GM21526 (cell line): Measurements from ENCODE around the gene SLC16A10.
"Not testable (repeated sequence)": the region's sequence is repeated elsewhere in the genome, so short reads cannot be mapped to it uniquely, and the experiment has no call there.

Source experiments
- ATAC-seq: cut with Tn5 transposase; IDR thresholded peaks from one replicate; pipeline ENCODE4 v1.9.1; 2021; ENCODE audit warnings: moderate library complexity; ENCODE audit not compliant: unreplicated experiment, low FRiP score

Gene SLC16A10

DNA sequence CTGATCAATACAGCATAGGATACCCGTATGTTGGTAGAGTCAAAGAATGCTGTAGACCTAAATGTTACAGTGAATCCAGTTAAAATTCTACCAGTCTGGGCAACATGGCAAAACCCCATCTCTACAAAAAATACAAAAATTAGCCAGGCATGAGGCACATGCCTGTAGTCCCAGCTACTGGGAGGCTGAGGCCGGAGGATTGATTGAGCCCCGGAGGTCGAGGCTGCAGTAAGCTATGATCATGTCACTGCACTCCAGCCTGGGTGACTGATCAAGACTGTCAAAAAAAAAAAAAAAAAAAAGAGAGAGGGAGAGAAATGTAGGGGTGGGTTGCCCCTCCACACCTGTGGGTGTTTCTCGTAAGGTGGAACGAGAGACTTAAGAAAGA lies 167.5 kb downstream of the SLC16A10 start:
- ATAC-seq, result no peak

DNA sequence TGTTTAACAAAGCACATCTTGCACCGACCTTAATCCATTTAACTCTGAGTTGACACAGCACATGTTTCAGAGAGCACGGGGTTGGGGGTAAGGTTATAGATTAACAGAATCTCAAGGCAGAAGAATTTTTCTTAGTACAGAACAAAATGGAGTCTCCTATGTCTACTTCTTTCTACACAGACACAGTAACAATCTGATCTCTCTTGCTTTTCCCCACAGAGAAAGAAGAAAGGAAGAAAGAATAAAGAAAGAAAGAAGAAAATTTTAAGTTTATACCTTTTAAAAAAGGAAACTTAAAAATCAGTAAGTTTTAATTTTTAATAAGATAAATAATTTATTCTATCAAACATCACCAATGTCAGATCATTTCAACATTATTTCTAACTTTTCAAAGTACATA lies 168.5 kb downstream of the SLC16A10 start:
- not testable (repeated sequence) for ATAC-seq

DNA sequence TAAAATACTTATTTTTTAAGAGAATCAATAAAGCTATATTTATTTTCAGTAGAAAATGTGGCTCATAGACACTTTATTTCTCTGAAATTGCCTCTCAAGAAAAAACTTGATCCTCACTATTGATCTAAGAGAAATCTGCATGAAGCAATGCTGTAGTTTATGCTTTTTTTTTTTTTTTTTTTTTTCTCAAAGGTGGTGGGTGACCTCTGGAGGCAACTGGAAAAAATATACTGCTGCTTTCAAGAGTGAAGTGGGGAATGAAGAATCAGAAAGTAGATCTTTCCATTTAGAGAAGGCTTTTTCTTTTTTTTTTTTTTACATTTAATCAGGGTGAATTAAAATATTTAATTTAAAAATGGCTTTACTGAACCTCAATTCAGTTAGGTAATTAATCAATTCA lies 169.3 kb downstream of the SLC16A10 start:
- ATAC-seq, result no peak

DNA sequence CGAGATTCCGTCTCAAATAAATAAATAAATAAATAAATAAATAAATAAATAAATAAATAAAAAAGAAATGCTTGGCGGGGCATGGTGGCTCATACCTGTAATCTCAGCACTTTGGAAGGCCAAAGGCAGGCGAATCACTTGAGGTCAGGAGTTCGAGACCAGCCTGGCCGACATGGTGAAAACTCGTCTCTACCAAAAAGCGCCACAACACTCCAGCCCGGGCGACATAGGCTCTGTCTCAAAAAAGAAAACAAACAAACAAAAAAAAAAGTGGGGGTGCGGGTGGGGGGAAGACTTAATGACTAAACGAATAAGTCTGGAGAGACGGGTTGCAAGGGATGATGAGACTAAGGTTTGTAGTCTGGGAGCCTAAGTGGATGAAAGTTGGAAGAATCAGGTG lies 170.7 kb downstream of the SLC16A10 start:
- no peak for ATAC-seq

DNA sequence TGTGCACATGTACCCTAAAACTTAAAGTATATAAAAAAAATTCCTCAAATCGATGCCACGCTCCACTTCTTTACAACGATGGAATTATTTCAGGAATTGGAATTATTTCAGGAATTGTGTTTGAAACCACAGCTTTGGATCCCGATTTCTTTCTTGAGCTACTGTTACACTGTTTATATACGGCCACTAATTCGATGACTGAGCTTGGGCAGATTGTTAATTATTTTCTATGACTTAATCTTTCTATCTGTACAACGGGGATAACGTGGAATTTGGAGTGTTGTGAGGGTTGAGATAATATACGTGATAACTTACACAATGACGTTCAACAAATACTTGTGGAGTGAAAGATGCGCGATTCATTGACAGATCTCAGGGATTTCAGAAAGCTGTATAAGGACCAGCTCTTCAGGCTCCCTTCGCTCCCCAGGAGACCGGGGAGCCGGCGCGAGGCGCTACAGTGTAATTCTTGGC lies 171.3 kb downstream of the SLC16A10 start:
- no peak for ATAC-seq

DNA sequence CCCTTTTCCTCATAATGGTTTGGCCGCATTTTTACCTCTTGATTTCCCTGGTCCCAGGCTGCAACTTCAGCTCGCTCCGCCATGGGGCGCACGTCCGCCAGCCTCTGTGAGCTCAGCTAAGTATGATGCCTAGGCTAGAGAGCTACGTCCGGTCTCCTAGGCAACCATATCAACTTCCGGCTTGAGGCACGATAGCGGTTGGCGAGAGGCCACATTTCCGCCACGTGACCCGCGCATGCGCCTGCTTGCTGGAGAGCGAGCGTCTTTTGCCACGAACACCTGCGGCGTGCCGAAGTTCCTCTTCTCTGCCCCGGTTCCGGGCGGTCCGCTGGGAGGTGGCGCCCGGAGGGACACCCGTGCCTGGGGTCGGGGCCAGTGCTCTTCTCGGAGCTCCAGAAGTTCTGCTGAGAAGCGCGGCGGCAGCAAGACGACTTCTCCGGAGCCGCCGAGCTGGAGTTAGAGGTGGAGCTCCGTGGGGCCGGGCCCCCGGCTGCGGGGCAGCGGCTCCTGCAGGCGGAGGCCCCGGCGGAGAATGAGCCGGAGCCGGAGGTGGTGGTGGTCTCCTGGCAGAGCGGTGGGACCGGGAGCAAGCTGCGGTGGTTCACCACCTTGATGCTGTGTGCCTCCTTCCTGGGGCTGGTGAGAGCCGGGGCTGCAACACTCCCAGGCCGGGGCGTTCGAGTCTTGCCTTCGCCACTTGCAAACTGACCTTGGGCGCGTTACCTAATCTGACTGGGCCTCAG lies 172.0 kb downstream of the SLC16A10 start:
- ATAC-seq, result peak; percentile 98

DNA sequence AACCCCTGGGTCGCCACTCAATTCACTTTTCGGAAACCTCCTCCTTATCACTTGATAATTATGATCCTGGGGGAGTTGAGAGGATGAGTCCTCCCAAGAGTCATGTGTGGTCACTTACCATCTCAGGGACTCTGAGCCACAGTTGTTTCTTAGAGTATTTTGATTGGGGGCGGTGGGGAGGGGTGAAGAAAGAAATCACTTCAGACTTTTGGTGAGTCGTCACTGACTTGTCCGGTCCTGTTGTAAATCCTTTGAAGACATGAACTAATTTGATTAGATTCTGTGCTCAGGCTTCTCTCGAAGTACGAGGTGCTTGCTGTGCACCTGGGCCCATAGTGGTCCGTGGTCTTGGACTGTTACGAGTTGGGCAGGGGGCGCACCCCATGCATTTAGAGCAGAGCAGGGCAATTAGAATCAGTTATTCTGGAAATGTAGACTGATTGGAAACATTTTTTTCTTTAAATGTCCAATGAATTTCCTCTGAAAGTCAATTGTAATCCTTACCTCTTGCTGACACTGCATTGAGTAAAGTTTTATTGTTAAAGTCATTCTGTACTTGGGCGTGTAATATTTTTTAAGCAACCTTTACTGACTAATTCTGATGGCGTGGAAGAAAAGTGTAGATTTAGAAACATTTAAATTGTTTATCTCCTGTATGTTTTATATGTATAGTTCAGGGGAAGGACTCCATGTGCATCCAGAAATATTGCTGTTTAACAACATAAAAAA lies 173.4 kb downstream of the SLC16A10 start:
- no peak for ATAC-seq

DNA sequence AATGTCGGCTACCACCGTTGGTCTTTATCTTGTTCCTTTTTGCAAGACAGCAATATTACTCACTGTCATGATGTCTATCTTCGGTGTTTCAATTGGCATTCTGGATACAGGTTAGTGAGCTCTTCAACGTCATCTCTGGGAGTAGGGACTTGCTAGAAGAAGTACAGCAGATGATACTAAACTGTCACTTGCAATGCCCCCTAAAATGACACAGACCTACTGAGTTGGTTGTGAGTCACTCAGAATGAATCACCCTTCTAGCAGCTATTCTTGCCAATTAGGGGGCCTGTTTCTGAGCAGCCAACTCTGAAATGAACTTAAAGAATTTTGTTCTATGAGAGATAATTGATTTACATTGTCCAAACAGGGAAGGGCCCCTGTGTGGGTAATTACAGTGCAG lies 176.5 kb downstream of the SLC16A10 start:
- no peak for ATAC-seq

DNA sequence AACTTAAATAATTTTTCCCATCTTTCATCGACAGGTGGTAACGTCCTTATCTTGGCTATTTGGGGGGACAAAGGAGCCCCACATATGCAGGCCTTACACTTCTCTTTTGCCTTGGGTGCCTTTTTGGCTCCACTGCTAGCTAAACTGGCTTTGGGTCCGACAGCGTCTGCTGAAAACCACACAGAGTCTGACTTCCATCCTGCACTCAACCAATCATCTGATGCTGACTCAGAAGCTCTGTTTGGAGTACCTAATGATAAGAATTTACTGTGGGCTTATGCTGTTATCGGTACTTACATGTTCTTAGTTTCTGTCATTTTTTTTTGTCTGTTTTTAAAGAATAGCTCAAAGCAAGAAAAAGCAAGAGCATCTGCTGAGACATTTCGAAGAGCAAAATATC lies 178.5 kb downstream of the SLC16A10 start:
- no peak for ATAC-seq

DNA sequence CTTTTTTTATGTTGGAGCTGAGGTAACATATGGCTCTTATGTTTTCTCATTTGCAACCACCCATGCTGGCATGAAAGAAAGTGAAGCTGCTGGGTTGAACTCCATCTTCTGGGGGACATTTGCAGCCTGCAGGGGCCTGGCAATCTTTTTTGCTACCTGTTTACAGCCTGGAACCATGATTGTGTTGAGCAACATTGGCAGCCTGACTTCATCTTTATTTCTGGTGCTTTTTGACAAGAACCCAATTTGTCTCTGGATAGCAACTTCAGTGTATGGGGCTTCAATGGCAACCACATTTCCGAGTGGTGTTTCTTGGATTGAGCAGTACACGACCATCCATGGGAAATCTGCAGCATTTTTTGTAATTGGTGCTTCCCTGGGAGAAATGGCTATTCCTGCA lies 179.0 kb downstream of the SLC16A10 start:
- no peak for ATAC-seq

DNA sequence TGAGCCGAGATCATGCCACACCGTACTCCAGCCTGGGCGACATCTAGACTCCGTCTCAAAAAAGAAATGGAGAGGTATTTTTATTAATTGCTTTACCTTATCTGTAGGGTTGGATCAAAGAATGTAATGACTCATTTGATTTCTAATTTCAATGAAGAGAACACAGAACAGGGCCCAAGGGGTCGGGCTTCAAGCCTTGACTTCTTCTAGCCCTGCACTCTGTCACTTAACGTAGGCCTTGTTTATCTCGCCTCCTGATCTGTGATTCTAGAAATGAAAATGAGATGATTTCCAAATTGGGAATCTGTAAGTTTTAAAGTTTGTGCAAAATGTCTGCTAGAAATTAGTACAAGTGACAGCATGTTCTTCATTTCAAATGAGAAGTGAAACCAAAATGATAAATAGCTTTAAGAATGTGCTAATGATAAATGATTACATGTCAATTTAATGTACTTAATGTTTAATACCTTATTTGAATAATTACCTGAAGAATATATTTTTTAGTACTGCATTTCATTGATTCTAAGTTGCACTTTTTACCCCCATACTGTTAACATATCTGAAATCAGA lies 180.5 kb downstream of the SLC16A10 start:
- no peak for ATAC-seq

DNA sequence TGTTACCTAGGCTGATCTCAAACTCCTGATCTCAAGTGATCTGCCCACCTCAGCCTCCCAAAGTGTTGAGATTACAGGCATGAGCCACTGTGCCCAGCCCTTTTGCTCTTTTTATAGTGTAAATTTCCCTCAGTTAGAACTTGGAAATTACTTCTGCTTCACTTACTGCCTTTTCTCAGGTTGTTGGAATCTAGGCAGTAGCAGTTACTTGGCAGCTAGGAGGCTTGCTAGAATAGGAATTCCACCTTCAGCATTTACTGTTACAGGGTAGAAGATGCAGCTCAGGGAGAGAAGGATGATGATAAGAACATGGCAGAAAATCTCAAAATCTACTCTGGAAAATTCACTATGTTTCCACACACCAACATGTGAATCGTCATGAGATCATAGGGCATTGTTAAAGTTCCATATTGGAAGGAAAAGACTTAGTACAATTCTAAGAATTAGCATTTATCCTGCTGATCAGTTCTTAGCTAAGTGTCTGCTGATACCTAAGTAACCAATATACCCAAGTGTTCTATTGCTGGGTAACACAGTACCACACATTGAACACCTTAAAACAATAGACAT lies 182.2 kb downstream of the SLC16A10 start:
- no peak for ATAC-seq

DNA sequence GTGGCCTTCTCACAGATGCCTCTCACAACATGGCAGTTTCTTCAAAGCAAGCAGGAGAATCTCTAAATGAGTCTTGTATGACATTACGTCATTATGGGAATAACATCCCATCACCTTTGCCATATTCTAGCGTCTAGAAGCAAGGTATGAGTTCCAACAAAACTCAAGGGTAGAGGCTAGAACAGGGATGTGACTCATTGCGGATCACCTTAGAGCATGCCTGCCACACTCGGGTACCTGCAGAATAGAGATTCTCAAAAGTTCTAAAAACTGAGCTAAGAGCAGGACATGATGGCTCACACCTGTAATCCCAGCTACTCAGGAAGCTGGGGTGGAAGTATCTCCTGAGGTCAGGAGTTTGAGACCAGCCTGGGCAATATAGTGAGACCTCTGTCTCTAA lies 182.8 kb downstream of the SLC16A10 start:
- no peak for ATAC-seq

DNA sequence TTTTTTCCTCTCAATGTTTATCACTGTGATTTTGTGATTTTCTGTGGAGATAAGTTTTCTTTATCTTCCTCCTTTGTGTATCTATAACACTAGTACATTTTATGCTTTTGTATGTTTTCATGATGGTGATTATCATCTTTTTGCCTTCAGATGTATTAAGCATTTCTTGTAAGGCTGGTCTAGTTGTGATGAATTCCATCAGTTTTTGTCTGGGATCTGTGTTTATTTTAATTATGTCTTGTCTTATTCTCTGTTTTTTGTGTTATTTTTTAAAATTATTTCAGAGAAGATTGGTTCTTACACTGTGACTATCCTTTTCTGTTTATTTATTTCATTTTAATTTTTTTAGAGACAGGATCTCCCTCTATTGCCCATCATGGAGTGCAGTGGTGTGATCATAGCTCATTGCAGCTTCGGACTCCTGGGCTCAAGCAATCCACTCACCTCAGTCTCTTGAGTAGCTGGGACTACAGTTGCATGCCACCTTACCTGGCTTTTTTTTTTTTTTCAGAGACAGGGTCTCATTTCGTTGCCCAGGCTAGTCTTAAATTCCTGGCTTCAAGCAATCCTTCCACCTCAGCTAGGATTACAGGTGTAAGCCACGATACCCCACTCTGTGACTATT lies 187.4 kb downstream of the SLC16A10 start:
- ATAC-seq, result no peak

DNA sequence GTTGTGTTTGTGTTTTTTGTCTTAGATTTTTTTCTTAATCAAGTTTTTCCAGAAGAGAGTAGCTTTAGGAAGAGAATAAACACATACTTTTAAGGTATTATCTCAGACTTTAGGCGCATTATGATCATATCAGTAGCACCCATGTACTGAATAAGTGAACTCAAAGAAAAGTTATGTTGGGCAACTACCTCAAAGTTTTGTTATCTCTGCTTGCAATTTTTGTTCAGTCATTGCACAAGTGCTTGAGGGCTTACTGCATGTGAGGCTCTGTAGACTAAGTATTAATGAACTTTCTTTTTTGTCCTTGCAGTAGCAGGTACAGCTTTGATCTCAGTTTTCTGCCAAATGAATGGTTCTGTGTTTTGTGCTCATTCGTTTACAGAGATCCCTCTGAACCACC lies 189.0 kb downstream of the SLC16A10 start:
- no peak for ATAC-seq

DNA sequence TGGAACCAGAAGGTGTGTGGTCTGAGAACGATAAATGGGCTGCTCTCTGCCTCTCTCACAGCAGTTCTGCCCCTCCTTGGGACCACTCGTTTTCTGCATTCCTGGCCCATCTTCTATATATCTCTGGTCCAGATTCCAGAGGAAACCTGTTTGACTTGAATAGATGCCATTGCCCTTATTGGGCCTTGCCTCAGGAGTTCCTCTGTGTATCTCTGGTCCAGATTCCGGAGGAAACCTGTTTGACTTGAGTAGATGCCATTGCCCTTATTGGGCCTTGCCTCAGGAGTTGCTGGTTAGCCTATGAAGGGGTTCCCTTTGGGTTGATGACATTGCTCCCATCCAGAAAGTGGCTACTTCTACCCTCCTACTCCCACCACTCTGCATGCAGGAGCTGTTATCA lies 189.4 kb downstream of the SLC16A10 start:
- ATAC-seq, result no peak

DNA sequence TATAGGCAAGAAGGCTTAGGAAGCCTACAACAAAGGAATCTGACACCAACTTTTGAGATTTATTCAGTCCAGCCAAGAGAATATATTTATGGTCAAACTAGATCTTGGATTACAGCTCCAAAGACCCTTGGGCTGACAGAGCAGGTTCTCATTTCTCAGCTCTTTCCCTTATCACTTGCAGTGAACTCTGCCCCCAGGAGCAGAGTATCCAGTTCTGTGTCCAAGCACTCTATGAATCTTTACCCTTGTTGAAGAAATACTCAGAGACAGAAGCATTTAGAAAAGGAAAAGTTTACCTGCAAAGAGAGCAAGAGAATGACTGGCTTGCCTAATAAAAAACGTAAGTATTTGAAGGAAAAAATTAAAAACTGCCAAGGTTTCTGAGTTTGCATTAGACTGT lies 190.5 kb downstream of the SLC16A10 start:
- ATAC-seq, result no peak

DNA sequence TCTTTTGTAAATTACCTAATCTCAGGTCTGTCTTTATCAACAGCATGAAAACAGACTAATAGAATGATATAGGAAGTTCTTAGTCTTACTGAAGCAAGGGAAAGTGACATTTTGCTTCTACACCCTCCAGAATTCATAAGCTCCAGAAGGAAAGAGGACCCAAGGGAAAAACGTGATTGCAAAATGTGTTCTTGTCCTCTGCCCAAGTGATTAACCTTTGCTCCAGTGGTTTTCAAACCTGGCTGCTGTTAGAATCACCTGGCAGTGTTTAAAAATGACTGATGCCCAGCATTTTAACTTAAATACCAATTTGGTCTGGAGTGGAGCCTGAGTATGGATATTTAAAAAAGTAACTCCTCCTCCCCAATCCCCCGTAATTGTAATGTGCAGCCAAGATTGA lies 191.4 kb downstream of the SLC16A10 start:
- no peak for ATAC-seq

DNA sequence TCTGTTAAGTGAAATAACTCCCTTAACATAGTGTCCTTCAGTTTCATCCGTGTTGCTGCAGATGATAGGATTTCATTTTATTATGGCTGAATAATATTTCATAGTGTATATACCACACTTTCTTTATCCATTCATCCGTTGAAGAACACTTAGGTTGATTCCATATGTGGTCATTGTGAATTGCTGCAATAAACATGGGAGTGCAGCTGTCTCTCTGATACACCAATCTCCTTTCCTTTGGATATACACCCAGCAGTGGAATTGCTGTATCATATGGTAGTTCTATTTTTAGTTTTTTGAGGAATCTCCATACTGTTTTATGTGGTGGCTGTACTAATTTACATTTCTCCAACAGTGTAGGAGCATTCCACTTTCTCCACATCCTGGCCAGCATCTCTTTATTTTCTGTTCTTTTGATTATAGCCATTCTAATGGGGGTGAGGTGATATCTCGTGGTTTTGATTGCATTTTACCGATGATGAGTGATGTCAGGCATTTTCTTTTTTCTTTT lies 193.2 kb downstream of the SLC16A10 start:
- ATAC-seq, result no peak
